ENCODE data around the gene RNF41.
"Not testable (repeated sequence)": the region's sequence is repeated elsewhere in the genome, so short reads cannot be mapped to it uniquely, and the experiment has no call there.

Gene RNF41

GRCh38 chr12:56213878-56214277, 7.8 kb downstream of the RNF41 start:
- Mint-ChIP-seq H3K9me3 (no peaks in the 10 kb centered on the region), H3K4me1 (peaks cover 10% of the 10 kb centered on the region), H3K4me3 (no peak overlapping the region), H3K36me3 (peaks cover 30% of the 10 kb centered on the region), H3K27me3 (no peaks in the 10 kb centered on the region), H3K27ac (peak overlapping the region; percentile 45)
- ATAC-seq (ENCODE audit: low read depth) (no peak), DNase-seq (ENCODE audit: low spot score in 2 of 2) (no peak)

- no peak overlapping the region for H3K27ac Mint-ChIP-seq
- H3K27me3 Mint-ChIP-seq = no peaks in the 10 kb centered on the region
- peaks cover 18% of the 10 kb centered on the region for H3K4me1 Mint-ChIP-seq
- peaks cover 37% of the 10 kb centered on the region for H3K36me3 Mint-ChIP-seq
- no peak for ATAC-seq (ENCODE audit: low read depth)
- no peaks in the 10 kb centered on the region for H3K9me3 Mint-ChIP-seq
- no peak overlapping the region for H3K4me3 Mint-ChIP-seq
- DNase-seq (ENCODE audit: low spot score in 2 of 2) = no peak
These were observed 9.4 kb downstream of the RNF41 start for GRCh38 chr12:56212361-56212760.

GRCh38 chr12:56208006-56208405, 13.7 kb downstream of the RNF41 start:
- peaks cover 32% of the 10 kb centered on the region for H3K36me3 Mint-ChIP-seq

GRCh38 chr12:56206452-56207166, 15.1 kb downstream of the RNF41 start:
- Mint-ChIP-seq H3K27ac (peak overlapping the region; percentile 93), H3K4me3 (no peak overlapping the region), H3K27me3 (no peaks in the 10 kb centered on the region), H3K4me1 (peaks cover 25% of the 10 kb centered on the region), H3K36me3 (peaks cover 29% of the 10 kb centered on the region), H3K9me3 (no peaks in the 10 kb centered on the region)
- peak in 1 of 2 donors; percentile 40 for DNase-seq (ENCODE audit: low spot score in 2 of 2)
- ATAC-seq (ENCODE audit: low read depth) = peak; percentile 21

More at GRCh38 chr12:56208006-56208405, 13.7 kb downstream of the RNF41 start:
- Mint-ChIP-seq H3K4me1 (peaks cover 25% of the 10 kb centered on the region), H3K27me3 (no peaks in the 10 kb centered on the region), H3K27ac (peak overlapping the region; percentile 93), H3K9me3 (no peaks in the 10 kb centered on the region), H3K4me3 (no peak overlapping the region)
- ATAC-seq (ENCODE audit: low read depth) (peak; percentile 95), DNase-seq (ENCODE audit: low spot score in 2 of 2) (peak; percentile 39 to 62)

GRCh38 chr12:56205445-56205844, 16.3 kb downstream of the RNF41 start:
- Mint-ChIP-seq H3K36me3 (peaks cover 24% of the 10 kb centered on the region), H3K9me3 (no peaks in the 10 kb centered on the region), H3K4me1 (peaks cover 25% of the 10 kb centered on the region), H3K27me3 (no peaks in the 10 kb centered on the region), H3K4me3 (no peak overlapping the region), H3K27ac (peak overlapping the region; percentile 93)
- ATAC-seq (ENCODE audit: low read depth) = no peak
- no peak for DNase-seq (ENCODE audit: low spot score in 2 of 2)

- Mint-ChIP-seq H3K27me3 (no peaks in the 10 kb centered on the region), H3K4me3 (no peak overlapping the region), H3K27ac (peak overlapping the region; percentile 93), H3K36me3 (peaks cover 20% of the 10 kb centered on the region), H3K4me1 (peaks cover 25% of the 10 kb centered on the region), H3K9me3 (no peaks in the 10 kb centered on the region)
- ATAC-seq (ENCODE audit: low read depth) (no peak), DNase-seq (ENCODE audit: low spot score in 2 of 2) (no peak)
These were observed 17.4 kb downstream of the RNF41 start for GRCh38 chr12:56204275-56204674.

- H3K9me3 Mint-ChIP-seq = no peaks in the 10 kb centered on the region
- peaks cover 22% of the 10 kb centered on the region for H3K4me1 Mint-ChIP-seq
- peaks cover 15% of the 10 kb centered on the region for H3K36me3 Mint-ChIP-seq
- H3K4me3 Mint-ChIP-seq = no peak overlapping the region
- H3K27ac Mint-ChIP-seq = peak overlapping the region; percentile 80
- ATAC-seq (ENCODE audit: low read depth) (no peak), DNase-seq (ENCODE audit: low spot score in 2 of 2) (no peak)
- H3K27me3 Mint-ChIP-seq = no peaks in the 10 kb centered on the region
These were observed 18.9 kb downstream of the RNF41 start for GRCh38 chr12:56202838-56203237.

GRCh38 chr12:56202366-56202765, 19.4 kb downstream of the RNF41 start:
- Mint-ChIP-seq H3K27ac (peak overlapping the region; percentile 80), H3K36me3 (peaks cover 11% of the 10 kb centered on the region), H3K4me1 (peaks cover 20% of the 10 kb centered on the region), H3K27me3 (no peaks in the 10 kb centered on the region), H3K9me3 (no peaks in the 10 kb centered on the region), H3K4me3 (no peak overlapping the region)
- ATAC-seq (ENCODE audit: low read depth) (no peak), DNase-seq (ENCODE audit: low spot score in 2 of 2) (no peak)

GRCh38 chr12:56198836-56199235, 22.9 kb downstream of the RNF41 start:
- Mint-ChIP-seq H3K27me3 (no peaks in the 10 kb centered on the region), H3K4me3 (no peak overlapping the region), H3K36me3 (no peaks in the 10 kb centered on the region), H3K4me1 (peaks cover 7% of the 10 kb centered on the region), H3K27ac (no peak overlapping the region), H3K9me3 (no peaks in the 10 kb centered on the region)
- DNase-seq (ENCODE audit: low spot score in 2 of 2) (no peak), ATAC-seq (ENCODE audit: low read depth) (no peak)

GRCh38 chr12:56197921-56198635, 23.6 kb downstream of the RNF41 start:
- no peak for DNase-seq (ENCODE audit: low spot score in 2 of 2)
- Mint-ChIP-seq H3K27ac (no peak overlapping the region), H3K4me3 (no peak overlapping the region), H3K9me3 (no peaks in the 10 kb centered on the region), H3K36me3 (no peaks in the 10 kb centered on the region), H3K27me3 (no peaks in the 10 kb centered on the region), H3K4me1 (peaks cover 12% of the 10 kb centered on the region)
- no peak for ATAC-seq (ENCODE audit: low read depth)

- H3K27me3 Mint-ChIP-seq; H3K27ac Mint-ChIP-seq; ATAC-seq (ENCODE audit: low read depth); H3K4me3 Mint-ChIP-seq; H3K9me3 Mint-ChIP-seq; H3K36me3 Mint-ChIP-seq; DNase-seq (ENCODE audit: low spot score in 2 of 2): not testable (repeated sequence)
- peaks cover 15% of the 10 kb centered on the region for H3K4me1 Mint-ChIP-seq
These were observed 24.7 kb downstream of the RNF41 start for GRCh38 chr12:56196818-56197550.

- Mint-ChIP-seq H3K36me3 (no peaks in the 10 kb centered on the region), H3K27ac (peak overlapping the region; percentile 70), H3K4me3 (no peak overlapping the region), H3K4me1 (peaks cover 31% of the 10 kb centered on the region), H3K27me3 (no peaks in the 10 kb centered on the region), H3K9me3 (no peaks in the 10 kb centered on the region)
- ATAC-seq (ENCODE audit: low read depth) (peak; percentile 15), DNase-seq (ENCODE audit: low spot score in 2 of 2) (peak; percentile 72 to 77)
These were observed 28.6 kb downstream of the RNF41 start for GRCh38 chr12:56193025-56193578.

- Mint-ChIP-seq H3K4me1 (peaks cover 35% of the 10 kb centered on the region), H3K27ac (peak overlapping the region; percentile 70)
- no peak for ATAC-seq (ENCODE audit: low read depth)
These were observed 29.1 kb downstream of the RNF41 start for GRCh38 chr12:56192582-56192981.

GRCh38 chr12:56190695-56191155, 31.0 kb downstream of the RNF41 start:
- H3K4me1 Mint-ChIP-seq = peaks cover 41% of the 10 kb centered on the region
- no peaks in the 10 kb centered on the region for H3K27me3 Mint-ChIP-seq
- peaks cover 4% of the 10 kb centered on the region for H3K36me3 Mint-ChIP-seq
- peak overlapping the region; percentile 98 for H3K27ac Mint-ChIP-seq
- DNase-seq (ENCODE audit: low spot score in 2 of 2) (no peak), ATAC-seq (ENCODE audit: low read depth) (no peak)
- H3K4me3 Mint-ChIP-seq = peak overlapping the region; percentile 93
- H3K9me3 Mint-ChIP-seq = no peaks in the 10 kb centered on the region

More at GRCh38 chr12:56192582-56192981, 29.1 kb downstream of the RNF41 start:
- DNase-seq (ENCODE audit: low spot score in 2 of 2) = no peak
- no peak overlapping the region for H3K4me3 Mint-ChIP-seq
- no peaks in the 10 kb centered on the region for H3K36me3 Mint-ChIP-seq
- no peaks in the 10 kb centered on the region for H3K9me3 Mint-ChIP-seq
- no peaks in the 10 kb centered on the region for H3K27me3 Mint-ChIP-seq
